AG04450 (cell line): ENCODE data around the gene ABAT. TPM values are rescaled to one million over a fixed set of nuclear protein-coding genes. Genes with fewer than 3 reads are reported as not detected.

Source experiments
- CTCF ChIA-PET: fragments of 300-600, 350-600 bp; formaldehyde crosslinking; extraction: SDS; loops from one replicate; lab custom pipeline; 2022; ENCODE audit warnings: antibody characterized with exemption, inconsistent platforms; lab: Charles Lee
- POLR2A ChIA-PET: fragments of 350-600 bp; formaldehyde crosslinking; extraction: SDS; loops from one replicate; lab custom pipeline; 2021; ENCODE audit warnings: antibody characterized with exemption, inconsistent platforms; lab: Yijun Ruan, JAX
- DNase-seq: peaks from one replicate; pipeline ENCODE4 v3.0.0-alpha.2; 2011; ENCODE audit warnings: low read depth, low spot score
- H3K27ac ChIP-seq: one replicate; pipeline ENCODE4 v1.5.1; 2012; ENCODE audit warnings: low read depth, low read length, control low read depth
- H3K27me3 ChIP-seq: one replicate; pipeline ENCODE4 v1.6.0; 2012; ENCODE audit warnings: low read length; ENCODE audit not compliant: control insufficient read depth, insufficient read depth
- H3K4me3 ChIP-seq: 2 replicates; pipeline ENCODE4 v1.5.1; 2011; ENCODE audit warnings: mild to moderate bottlenecking, low read depth, low read length, control low read depth
- H3K9me3 ChIP-seq: 2 replicates; pipeline ENCODE4 v1.5.1; 2012; ENCODE audit warnings: low read length; ENCODE audit not compliant: control insufficient read depth, insufficient read depth
- CTCF ChIP-seq: IDR thresholded peaks from 2 replicates; pipeline ENCODE4 v1.5.1; 2011; ENCODE audit warnings: low read depth, low read length, control low read depth, inconsistent platforms
- polyA plus RNA-seq: library from polyadenylated mRNA; depleted of rRNA; stranded (reverse); fragments of >200 nt; gene quantifications from 2 replicates; pipeline ENCODE4 v1.2.3, GENCODE V29; 2011

The ABAT gene
- polyA plus RNA-seq, 1 experiment, result 6.6 TPM

- no peak for DNase-seq
- Histone ChIP-seq H3K27me3 (no peaks in the 10 kb centered on the region), H3K9me3 (no peaks in the 10 kb centered on the region), H3K4me3 (no peak overlapping the region), H3K27ac (no peak overlapping the region)
- POLR2A ChIA-PET, result no interaction called here
- CTCF ChIA-PET, result no interaction called here
- no peak for TF ChIP-seq CTCF
These were observed 93.9 kb downstream of the ABAT start for GRCh38 chr16:8768283-8768682.

- CTCF ChIA-PET, result no interaction called here
- POLR2A ChIA-PET, result no interaction called here
- no peaks in the 10 kb centered on the region for H3K9me3 ChIP-seq
- DNase-seq, result no peak
- H3K27me3 ChIP-seq, result no peaks in the 10 kb centered on the region
- TF ChIP-seq CTCF, result no peak
- no peak overlapping the region for H3K27ac ChIP-seq
- H3K4me3 ChIP-seq, result no peak overlapping the region
These were observed 94.3 kb downstream of the ABAT start for GRCh38 chr16:8768692-8769091.

GRCh38 chr16:8773537-8773936 is 99.1 kb downstream of the ABAT start:
- Histone ChIP-seq H3K27ac (no peak overlapping the region), H3K4me3 (no peak overlapping the region), H3K27me3 (peaks cover 2% of the 10 kb centered on the region), H3K9me3 (peaks cover 4% of the 10 kb centered on the region)
- TF ChIP-seq CTCF, result no peak
- DNase-seq, result no peak
- POLR2A ChIA-PET, result no interaction called here
- CTCF ChIA-PET, result no interaction called here

GRCh38 chr16:8774208-8774607 is 99.8 kb downstream of the ABAT start:
- Histone ChIP-seq H3K4me3 (no peak overlapping the region), H3K27ac (no peak overlapping the region), H3K9me3 (peaks cover 4% of the 10 kb centered on the region), H3K27me3 (peaks cover 2% of the 10 kb centered on the region)
- DNase-seq, result no peak
- CTCF ChIA-PET, result interaction anchor here (0.9 kb wide), 1 partner anchor 207 kb away, joined by 3 read pairs; no protein-coding TSS in a partner anchor
- POLR2A ChIA-PET, result no interaction called here
- TF ChIP-seq CTCF, result no peak

- POLR2A ChIA-PET, result no interaction called here
- peaks cover 2% of the 10 kb centered on the region for H3K27me3 ChIP-seq
- CTCF ChIA-PET, result no interaction called here
- no peak overlapping the region for H3K27ac ChIP-seq
- H3K9me3 ChIP-seq, result peaks cover 4% of the 10 kb centered on the region
- no peak for DNase-seq
- no peak for TF ChIP-seq CTCF
- H3K4me3 ChIP-seq, result no peak overlapping the region
These were observed 100.9 kb downstream of the ABAT start for GRCh38 chr16:8775359-8775758.
